ENCODE data around the gene ENAH. TPM values are rescaled to one million over a fixed set of nuclear protein-coding genes. Genes with fewer than 3 reads are reported as not detected.

The ENAH gene
- total RNA-seq, 4 donors from 2014 or later = 8.6 to 42.5 (median 35.9) TPM

DNA sequence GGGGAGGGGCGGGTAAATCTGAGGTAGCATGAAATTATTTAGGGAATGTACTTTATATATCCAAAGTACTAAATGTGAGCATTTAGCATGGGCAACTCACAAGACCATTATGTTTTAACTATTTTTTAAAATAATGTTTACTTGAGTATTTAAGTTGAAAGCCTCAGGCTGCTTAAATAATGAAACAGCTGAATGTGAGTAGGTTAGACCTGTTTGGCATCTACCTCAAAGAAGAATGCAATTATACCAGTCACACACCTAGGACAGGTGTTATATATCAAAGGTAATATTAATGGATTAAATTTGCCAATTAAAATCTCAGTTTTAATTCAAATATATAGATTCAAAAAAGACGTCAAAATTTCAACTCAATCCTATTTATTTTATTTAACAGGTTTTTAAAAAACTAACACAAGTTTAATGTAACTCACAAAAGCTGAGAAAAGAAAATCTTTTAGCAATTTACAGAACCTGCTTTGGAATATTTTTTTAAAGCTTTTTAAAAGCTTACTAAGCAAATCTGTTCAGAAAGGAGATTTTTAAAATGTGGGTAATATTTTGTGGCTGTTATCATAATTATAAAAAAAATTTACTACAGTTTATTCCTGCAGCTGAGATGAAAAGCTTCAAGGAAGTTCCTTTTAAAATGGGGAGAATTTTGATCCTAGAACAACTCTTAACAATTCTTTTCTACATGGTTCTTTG lies 120.5 kb downstream of the ENAH start:
- WGBS, 2 donors = 45 to 65% methylated on average over 2 of the region's 2 CpGs
- no peak for DNase-seq
- TF ChIP-seq, protein P1, sequence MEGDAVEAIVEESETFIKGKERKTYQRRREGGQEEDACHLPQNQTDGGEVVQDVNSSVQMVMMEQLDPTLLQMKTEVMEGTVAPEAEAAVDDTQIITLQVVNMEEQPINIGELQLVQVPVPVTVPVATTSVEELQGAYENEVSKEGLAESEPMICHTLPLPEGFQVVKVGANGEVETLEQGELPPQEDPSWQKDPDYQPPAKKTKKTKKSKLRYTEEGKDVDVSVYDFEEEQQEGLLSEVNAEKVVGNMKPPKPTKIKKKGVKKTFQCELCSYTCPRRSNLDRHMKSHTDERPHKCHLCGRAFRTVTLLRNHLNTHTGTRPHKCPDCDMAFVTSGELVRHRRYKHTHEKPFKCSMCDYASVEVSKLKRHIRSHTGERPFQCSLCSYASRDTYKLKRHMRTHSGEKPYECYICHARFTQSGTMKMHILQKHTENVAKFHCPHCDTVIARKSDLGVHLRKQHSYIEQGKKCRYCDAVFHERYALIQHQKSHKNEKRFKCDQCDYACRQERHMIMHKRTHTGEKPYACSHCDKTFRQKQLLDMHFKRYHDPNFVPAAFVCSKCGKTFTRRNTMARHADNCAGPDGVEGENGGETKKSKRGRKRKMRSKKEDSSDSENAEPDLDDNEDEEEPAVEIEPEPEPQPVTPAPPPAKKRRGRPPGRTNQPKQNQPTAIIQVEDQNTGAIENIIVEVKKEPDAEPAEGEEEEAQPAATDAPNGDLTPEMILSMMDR (IDR thresholded peaks at IDR 0.05) = no peak
- no peak for TF ChIP-seq POLR2A (IDR thresholded peaks at IDR 0.05)
- Histone ChIP-seq H3K27ac (no peak overlapping the region), H3K9me3 (no peaks in the 10 kb centered on the region), H3K4me1 (peaks cover 0 to 13% (median 0%) of the 10 kb centered on the region in 3 donors), H3K4me3 (no peak overlapping the region), H3K36me3 (no peaks in the 10 kb centered on the region), H3K27me3 (no peaks in the 10 kb centered on the region)
- intact Hi-C loops (cut with DNase I) = no loop called here

DNA sequence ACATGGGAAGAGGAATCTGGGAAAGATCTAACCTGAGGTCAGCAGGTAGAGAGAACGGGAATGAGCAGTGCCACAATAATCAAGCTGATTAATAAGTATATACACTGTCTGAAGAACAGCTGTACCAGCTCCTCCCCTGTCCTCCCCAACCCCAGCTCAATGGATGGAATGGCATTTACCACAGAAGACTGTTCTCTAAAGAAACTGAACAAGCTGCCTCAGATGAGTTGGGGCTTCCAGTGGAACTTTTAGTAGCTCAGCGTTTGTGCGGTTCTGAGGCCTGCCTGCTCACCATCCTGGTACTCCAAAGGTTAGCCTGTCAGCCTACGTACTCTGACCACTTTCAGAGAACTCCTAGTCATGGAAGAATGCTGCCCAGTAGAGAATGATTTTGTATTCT lies 123.2 kb downstream of the ENAH start:
- Histone ChIP-seq H3K4me1 (peaks cover 0 to 24% (median 0%) of the 10 kb centered on the region in 3 donors), H3K4me3 (no peak overlapping the region), H3K27me3 (no peaks in the 10 kb centered on the region), H3K27ac (no peak overlapping the region), H3K9me3 (no peaks in the 10 kb centered on the region), H3K36me3 (no peaks in the 10 kb centered on the region)
- intact Hi-C loops (cut with DNase I) = no loop called here
- DNase-seq = no peak
- TF ChIP-seq, protein P1 (IDR thresholded peaks at IDR 0.05) = no peak
- TF ChIP-seq POLR2A (IDR thresholded peaks at IDR 0.05) = no peak
- WGBS, 2 donors = 94 to 96% methylated on average over 3 to 4 of the region's 4 CpGs

DNA sequence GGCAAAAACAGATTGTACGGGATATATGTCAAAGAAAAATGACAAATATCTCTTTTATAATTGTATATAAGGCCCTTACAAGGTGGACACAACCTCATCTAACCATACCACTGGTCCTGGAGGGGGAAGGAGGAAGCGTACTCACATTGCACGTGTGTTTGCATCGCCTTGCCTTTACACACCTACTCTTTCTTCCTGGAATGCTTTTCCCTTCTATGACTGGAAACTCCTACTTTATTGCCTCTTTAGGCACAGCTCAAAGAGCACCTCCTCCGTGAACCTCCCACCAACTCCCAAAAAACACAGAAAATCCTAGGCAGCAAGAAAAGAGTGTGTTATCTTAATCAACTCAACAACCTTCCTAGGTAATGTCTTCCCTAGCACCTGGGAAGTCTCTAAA lies 125.3 kb downstream of the ENAH start:
- H3K27ac ChIP-seq = no peak overlapping the region
- H3K4me1 ChIP-seq = peaks cover 0 to 21% (median 0%) of the 10 kb centered on the region in 3 donors
- 78 to 84% methylated on average over 5 of the region's 5 CpGs for WGBS, 2 donors
- intact Hi-C loops (cut with DNase I) = no loop called here
- no peak for DNase-seq
- no peaks in the 10 kb centered on the region for H3K9me3 ChIP-seq
- no peak for TF ChIP-seq POLR2A (IDR thresholded peaks at IDR 0.05)
- TF ChIP-seq, protein P1 (IDR thresholded peaks at IDR 0.05) = no peak
- H3K4me3 ChIP-seq = no peak overlapping the region
- no peaks in the 10 kb centered on the region for H3K27me3 ChIP-seq
- no peaks in the 10 kb centered on the region for H3K36me3 ChIP-seq

- no peak for DNase-seq
- H3K27ac ChIP-seq = no peak overlapping the region
Observed at GRCh38 chr1:225526878-225527277, 126.0 kb downstream of the ENAH start.

GRCh38 chr1:225525377-225525776 lies 127.5 kb downstream of the ENAH start:
- intact Hi-C loops (cut with DNase I) = no loop called here
- Histone ChIP-seq H3K4me3 (no peak overlapping the region), H3K9me3 (no peaks in the 10 kb centered on the region), H3K4me1 (peaks cover 0 to 12% (median 0%) of the 10 kb centered on the region in 3 donors), H3K27ac (no peak overlapping the region), H3K27me3 (no peaks in the 10 kb centered on the region), H3K36me3 (no peaks in the 10 kb centered on the region)
- DNase-seq = no peak
- WGBS, 2 donors = 91 to 95% methylated on average over 7 of the region's 7 CpGs
- TF ChIP-seq, protein P1 (IDR thresholded peaks at IDR 0.05) = no peak
- TF ChIP-seq POLR2A (IDR thresholded peaks at IDR 0.05) = no peak

More at GRCh38 chr1:225526878-225527277, 126.0 kb downstream of the ENAH start:
- H3K4me3 ChIP-seq = no peak overlapping the region
- 16 to 21% methylated on average over 3 of the region's 3 CpGs for whole genome bisulfite sequencing, 2 donors
- H3K9me3 ChIP-seq = no peaks in the 10 kb centered on the region
- peaks cover 0 to 14% (median 0%) of the 10 kb centered on the region in 3 donors for H3K4me1 ChIP-seq
- intact Hi-C loops (cut with DNase I) = no loop called here
- H3K36me3 ChIP-seq = no peaks in the 10 kb centered on the region
- TF ChIP-seq, protein P1 (IDR thresholded peaks at IDR 0.05) = no peak
- TF ChIP-seq POLR2A (IDR thresholded peaks at IDR 0.05) = no peak
- no peaks in the 10 kb centered on the region for H3K27me3 ChIP-seq

Data from esophagus squamous epithelium (tissue), 5 donors.